Endodermal cell (in vitro differentiated cells): Measurements from ENCODE around the gene CA5A. TPM values are rescaled to one million over a fixed set of nuclear protein-coding genes. Genes with fewer than 3 reads are reported as not detected.

Experiments used
- DNase-seq: peaks from one replicate; pipeline ENCODE4 v3.0.0-alpha.2; 2017
- H3K27ac ChIP-seq: 2 replicates; pipeline ENCODE4 v1.5.1; 2013; ENCODE audit warnings: mild to moderate bottlenecking, low read depth, low read length, moderate library complexity
- H3K27me3 ChIP-seq: 2 replicates; pipeline ENCODE4 v1.6.1; 2013; ENCODE audit warnings: mild to moderate bottlenecking, low read length, moderate library complexity; ENCODE audit not compliant: insufficient read depth, control insufficient read depth, poor library complexity, severe bottlenecking
- H3K36me3 ChIP-seq: 2 replicates; pipeline ENCODE4 v1.7.0; 2013; ENCODE audit warnings: mild to moderate bottlenecking, low read length, moderate library complexity; ENCODE audit not compliant: control insufficient read depth, insufficient read depth
- H3K4me1 ChIP-seq: one replicate; pipeline ENCODE4 v1.7.0; 2013; ENCODE audit warnings: low read length; ENCODE audit not compliant: control insufficient read depth, insufficient read depth
- H3K4me3 ChIP-seq: 2 replicates; pipeline ENCODE4 v1.5.1; 2013; ENCODE audit warnings: mild to moderate bottlenecking, low read length, moderate library complexity
- H3K9ac ChIP-seq: 2 replicates; pipeline ENCODE4 v1.6.1; 2013; ENCODE audit warnings: mild to moderate bottlenecking, low read length, moderate library complexity; ENCODE audit not compliant: poor library complexity, severe bottlenecking; ENCODE audit errors: extremely low read depth
- H3K9me3 ChIP-seq: 2 replicates; pipeline ENCODE4 v1.6.1; 2013; ENCODE audit warnings: mild to moderate bottlenecking, low read length, moderate library complexity; ENCODE audit not compliant: control insufficient read depth
- H3K27ac Mint-ChIP-seq: 2 replicates; pipeline ENCODE4 v1.8.0; 2020; ENCODE audit warnings: mixed read lengths
- H3K27me3 Mint-ChIP-seq: 2 replicates; pipeline ENCODE4 v1.8.0; 2021; ENCODE audit warnings: mild to moderate bottlenecking, mixed read lengths; ENCODE audit not compliant: insufficient read depth
- H3K36me3 Mint-ChIP-seq: 2 replicates; pipeline ENCODE4 v1.8.0; 2020; ENCODE audit warnings: low read depth, mixed read lengths
- H3K4me1 Mint-ChIP-seq: 2 replicates; pipeline ENCODE4 v1.8.0; 2020; ENCODE audit warnings: mixed read lengths
- H3K4me3 Mint-ChIP-seq: 2 replicates; pipeline ENCODE4 v1.8.0; 2020; ENCODE audit warnings: mild to moderate bottlenecking, moderate library complexity, mixed read lengths
- H3K9me3 Mint-ChIP-seq: 2 replicates; pipeline ENCODE4 v1.8.0; 2020; ENCODE audit warnings: mild to moderate bottlenecking, mixed read lengths
- CTCF ChIP-seq: fragments of 200-600 bp; sonication (generic); conservative IDR thresholded peaks from 2 replicates; pipeline ENCODE4 v1.5.0; 2021; ENCODE audit warnings: antibody characterized with exemption, mild to moderate bottlenecking
- WGBS, 2 experiments: methylation state at CpG; one replicate each; pipeline versions ENCODE4 v1.1.5 to v1.1.7; 2013; ENCODE audit warnings: missing lambda C conversion rate in 2 of 2, mixed read lengths in 1 of 2; ENCODE audit not compliant: insufficient coverage in 1 of 2, insufficient read length in 1 of 2; 5-methylcytosine and 5-hydroxymethylcytosine counted together
- total RNA-seq, 2 donors: library from RNA; stranded (reverse); fragmentation: NEBNext Ultra II Directional in 1 of 2; extraction: Animal tissue kit (Norgen Biotek cat#: 25700) in 1 of 2; gene quantifications; 2 replicates in 1 of 2; 3 replicates in 1 of 2; pipeline ENCODE4 v1.2.1, GENCODE V29; 2021

CA5A gene
- total RNA-seq, 2 donors from 2014 or later: not detected

- Histone ChIP-seq H3K27ac (no peak overlapping the region), H3K9ac (no peak overlapping the region), H3K4me3 (no peak overlapping the region), H3K27me3 (no peaks in the 10 kb centered on the region), H3K36me3 (peaks cover 10% of the 10 kb centered on the region), H3K4me1 (no peaks in the 10 kb centered on the region), H3K9me3 (peaks cover 22% of the 10 kb centered on the region)
- peak overlapping the region; percentile 14 for H3K27ac Mint-ChIP-seq
- WGBS, 2 experiments: 84% methylated on average over 7 to 9 of the region's 9 CpGs
- peaks cover 28% of the 10 kb centered on the region for H3K9me3 Mint-ChIP-seq
- H3K4me1 Mint-ChIP-seq: no peaks in the 10 kb centered on the region
- no peak overlapping the region for H3K4me3 Mint-ChIP-seq
- peak; percentile 24 for DNase-seq
- no peaks in the 10 kb centered on the region for H3K27me3 Mint-ChIP-seq
- H3K36me3 Mint-ChIP-seq: peaks cover 60% of the 10 kb centered on the region
- no peak for TF ChIP-seq CTCF
Observed at GRCh38 chr16:87974178-87974577, 37.8 kb upstream of the CA5A start.

GRCh38 chr16:87973717-87974116 is 37.4 kb upstream of the CA5A start:
- peaks cover 55% of the 10 kb centered on the region for H3K36me3 Mint-ChIP-seq
- no peaks in the 10 kb centered on the region for H3K27me3 Mint-ChIP-seq
- TF ChIP-seq CTCF: no peak

GRCh38 chr16:87971933-87972332 is 35.6 kb upstream of the CA5A start:
- Mint-ChIP-seq H3K9me3 (peaks cover 28% of the 10 kb centered on the region), H3K27ac (no peak overlapping the region), H3K4me1 (peaks cover 2% of the 10 kb centered on the region), H3K27me3 (no peaks in the 10 kb centered on the region), H3K36me3 (peaks cover 54% of the 10 kb centered on the region), H3K4me3 (no peak overlapping the region)
- TF ChIP-seq CTCF: no peak
- H3K27ac ChIP-seq: no peak overlapping the region
- H3K9me3 ChIP-seq: peaks cover 22% of the 10 kb centered on the region
- no peak overlapping the region for H3K9ac ChIP-seq
- H3K36me3 ChIP-seq: peaks cover 10% of the 10 kb centered on the region
- DNase-seq: peak; percentile 2
- H3K4me1 ChIP-seq: no peaks in the 10 kb centered on the region
- H3K4me3 ChIP-seq: no peak overlapping the region
- 95 to 100% methylated on average over 2 of the region's 2 CpGs for WGBS, 2 experiments
- no peaks in the 10 kb centered on the region for H3K27me3 ChIP-seq

More at GRCh38 chr16:87973717-87974116, 37.4 kb upstream of the CA5A start:
- Mint-ChIP-seq H3K27ac (no peak overlapping the region), H3K9me3 (peaks cover 28% of the 10 kb centered on the region), H3K4me3 (no peak overlapping the region), H3K4me1 (no peaks in the 10 kb centered on the region)
- Histone ChIP-seq H3K9me3 (peaks cover 22% of the 10 kb centered on the region), H3K9ac (no peak overlapping the region), H3K4me3 (no peak overlapping the region), H3K36me3 (peaks cover 10% of the 10 kb centered on the region), H3K4me1 (no peaks in the 10 kb centered on the region), H3K27me3 (no peaks in the 10 kb centered on the region), H3K27ac (no peak overlapping the region)
- WGBS, 2 experiments: 99 to 100% methylated on average over 2 to 3 of the region's 3 CpGs
- no peak for DNase-seq
